NCI-H345 treated with DMSO at 0.1 percent for 48 hours (cell line): ENCODE data around the gene FKBP2.

Source experiments
- DNase-seq: peaks from one replicate; lab custom pipeline; 2025; ENCODE audit not compliant: unreplicated experiment; lab: John Stamatoyannopoulos, UW

Gene FKBP2

GRCh38 chr11:64248578-64248977 lies 7.7 kb downstream of the FKBP2 start:
- DNase-seq: no peak

GRCh38 chr11:64249038-64249437 lies 8.1 kb downstream of the FKBP2 start:
- no peak for DNase-seq

- DNase-seq: no peak
These were observed 8.9 kb downstream of the FKBP2 start for GRCh38 chr11:64249563-64250414.

- DNase-seq: no peak
These were observed 9.6 kb downstream of the FKBP2 start for GRCh38 chr11:64250415-64251015.

GRCh38 chr11:64251016-64251752 lies 10.3 kb downstream of the FKBP2 start, which contains the start of gene PLCB3:
PLCB3 (plus strand) TSS chr11:64251530; CDS start chr11:64251650, 120 bp downstream.
- DNase-seq: no peak

GRCh38 chr11:64251753-64252002 lies 10.8 kb downstream of the FKBP2 start:
- DNase-seq: no peak

GRCh38 chr11:64252003-64252872 lies 11.3 kb downstream of the FKBP2 start:
- no peak for DNase-seq

- no peak for DNase-seq
These were observed 12.1 kb downstream of the FKBP2 start for GRCh38 chr11:64253043-64253442.

- no peak for DNase-seq
These were observed 12.6 kb downstream of the FKBP2 start for GRCh38 chr11:64253481-64253880.

- no peak for DNase-seq
These were observed 13.4 kb downstream of the FKBP2 start for GRCh38 chr11:64254326-64254725.

- no peak for DNase-seq
These were observed 14.5 kb downstream of the FKBP2 start for GRCh38 chr11:64255135-64256128.

- no peak for DNase-seq
These were observed 15.4 kb downstream of the FKBP2 start for GRCh38 chr11:64256300-64256699.

GRCh38 chr11:64258356-64258755 lies 17.5 kb downstream of the FKBP2 start:
- DNase-seq: no peak

- no peak for DNase-seq
These were observed 18.1 kb downstream of the FKBP2 start for GRCh38 chr11:64258946-64259532.

- DNase-seq: no peak
These were observed 18.7 kb downstream of the FKBP2 start for GRCh38 chr11:64259533-64260067.

GRCh38 chr11:64260147-64260708 lies 19.3 kb downstream of the FKBP2 start:
- DNase-seq: no peak

- no peak for DNase-seq
These were observed 20.7 kb downstream of the FKBP2 start for GRCh38 chr11:64261556-64262080.

- DNase-seq: no peak
These were observed 21.5 kb downstream of the FKBP2 start for GRCh38 chr11:64262271-64263002.
